Activated gamma-delta T cell treated with Interleukin-2 at 50 U/mL for 16 hours (primary cell): Measurements from ENCODE around the gene FURIN.
A peak's percentile ranks its signal among the peaks of the same experiment; 100 is the strongest.
"Not testable (repeated sequence)": the region's sequence is repeated elsewhere in the genome, so short reads cannot be mapped to it uniquely, and the experiment has no call there.

Source experiments
- DNase-seq: peaks from one replicate; pipeline ENCODE4 v3.0.0-alpha.2; 2020

FURIN gene

DNA sequence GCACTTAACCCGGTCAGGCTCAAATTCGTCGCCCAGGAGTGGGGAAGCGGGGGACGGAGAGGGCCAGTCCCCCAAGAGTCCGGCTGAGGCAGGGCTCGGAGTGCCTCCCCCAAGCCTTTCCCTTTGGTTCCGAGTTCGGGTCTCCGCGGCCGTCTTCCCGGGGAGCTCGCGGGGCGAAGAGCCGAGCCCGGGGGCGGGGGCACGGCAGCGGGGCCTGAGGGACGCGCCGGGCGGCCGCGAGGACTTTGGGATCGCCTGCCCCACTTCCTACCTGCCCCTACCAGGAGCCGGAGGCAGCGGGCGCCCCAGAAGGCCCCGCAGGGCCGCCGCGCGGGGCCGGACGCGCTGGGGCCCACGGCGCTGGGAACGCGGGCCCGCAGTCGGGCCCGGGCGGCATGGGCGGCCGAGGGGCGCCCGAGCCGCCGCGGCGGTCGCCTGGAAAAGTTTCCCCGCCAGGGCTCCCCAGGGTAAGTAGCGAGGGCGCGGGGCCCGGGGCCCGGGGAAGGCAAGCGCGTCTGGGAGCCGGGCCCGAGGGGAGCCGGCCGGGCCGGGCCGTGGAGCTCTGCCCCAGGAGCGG, 2.8 kb downstream of the FURIN start:
- DNase-seq: peak; percentile 31

DNA sequence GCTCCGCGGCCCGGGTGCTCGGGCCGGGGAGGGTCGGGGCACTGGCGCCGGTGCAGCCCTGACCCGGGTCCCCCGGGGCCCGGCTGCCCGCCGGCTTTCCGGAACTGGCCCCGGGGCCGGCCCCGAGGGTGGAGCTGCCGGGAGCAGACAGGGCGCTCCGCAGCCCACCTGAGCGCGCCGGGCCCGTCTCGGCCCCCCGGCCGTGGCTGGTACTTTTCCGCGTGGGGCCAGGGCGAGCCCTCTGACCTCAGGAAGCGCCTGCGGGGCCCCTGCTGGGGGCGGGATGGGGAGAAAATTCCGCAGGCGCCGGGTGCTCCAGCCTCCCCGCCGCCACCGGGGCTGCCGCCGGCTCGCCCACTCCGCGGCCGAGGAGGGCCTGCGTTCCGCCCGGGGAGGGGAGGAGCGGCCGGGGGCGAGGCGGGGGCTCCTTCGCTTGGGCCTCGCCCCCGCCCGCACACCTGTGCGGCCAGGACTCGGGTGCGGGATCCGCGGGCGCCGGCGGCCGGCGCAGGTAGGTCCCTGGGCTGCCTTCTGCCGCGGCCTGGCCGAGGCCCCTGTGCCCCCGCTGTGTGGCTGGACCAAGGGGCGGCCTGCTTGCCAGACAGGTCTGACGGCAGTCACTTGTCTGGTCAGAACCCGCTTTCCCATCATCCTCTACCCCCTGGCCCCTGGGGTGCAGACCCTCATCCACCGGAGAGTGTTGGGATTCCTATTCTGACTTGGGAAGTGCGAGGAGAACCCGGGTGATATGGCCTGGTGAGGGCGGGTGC, 3.5 kb downstream of the FURIN start:
- no peak for DNase-seq

DNA sequence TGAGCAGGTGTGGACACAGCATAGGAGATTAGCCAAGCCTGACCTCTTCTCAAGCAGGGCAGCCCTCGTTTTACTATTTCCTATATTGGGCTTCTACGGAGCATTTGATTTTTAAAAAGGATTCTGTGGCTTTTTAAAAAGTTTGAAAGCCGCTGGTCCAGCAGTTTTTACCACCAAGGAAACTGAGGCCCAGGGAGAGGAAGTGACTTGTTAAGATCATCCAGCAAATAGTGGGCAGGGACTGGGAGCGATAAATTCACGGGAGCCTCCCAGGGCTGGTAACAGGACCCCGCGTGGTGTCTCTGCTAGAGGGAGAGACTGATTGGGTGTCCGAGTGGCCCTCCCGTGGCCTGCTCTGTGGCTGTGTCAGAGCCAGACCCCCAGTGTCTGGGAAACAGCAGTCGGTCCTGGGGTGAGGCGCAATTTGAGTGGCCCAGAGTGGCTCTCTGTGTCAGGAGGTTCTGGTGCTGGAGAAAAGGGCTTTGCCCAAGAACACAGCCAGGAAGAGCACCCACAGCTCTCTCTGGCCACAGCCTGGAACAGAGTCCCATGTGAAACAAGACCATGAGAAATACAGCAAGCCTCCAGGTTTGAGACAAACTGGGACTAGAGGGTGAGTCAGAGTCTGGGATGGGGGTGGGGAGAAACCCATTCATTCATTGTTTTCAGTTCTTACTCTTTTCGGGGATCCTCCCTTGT, 4.2 kb downstream of the FURIN start:
- DNase-seq: no peak

DNA sequence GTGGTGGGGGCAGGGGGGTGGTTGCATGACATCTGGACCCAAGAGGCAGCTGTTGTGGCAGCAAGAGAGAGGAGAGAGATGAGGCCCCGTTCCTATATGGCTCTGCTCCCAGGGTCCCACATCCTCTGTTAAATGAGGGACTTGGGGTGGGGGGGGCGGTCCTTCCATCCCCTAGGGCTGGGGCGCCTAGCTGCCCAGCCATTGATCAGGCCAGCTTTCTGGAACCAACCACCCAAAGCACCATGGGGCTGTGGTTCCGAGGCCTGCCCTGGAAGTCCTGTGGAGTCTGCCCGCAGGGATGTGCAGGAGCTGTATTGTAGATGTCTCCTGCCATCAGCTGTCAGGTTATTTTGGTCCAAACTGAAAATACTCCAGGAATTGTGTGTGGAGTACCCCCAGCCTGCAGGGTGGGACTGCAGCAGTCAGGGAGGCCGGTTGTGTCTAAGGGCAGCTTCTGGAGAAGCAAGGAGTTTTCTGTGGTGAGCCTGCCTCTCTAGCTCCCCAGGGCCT, 5.2 kb downstream of the FURIN start:
- DNase-seq: no peak

DNA sequence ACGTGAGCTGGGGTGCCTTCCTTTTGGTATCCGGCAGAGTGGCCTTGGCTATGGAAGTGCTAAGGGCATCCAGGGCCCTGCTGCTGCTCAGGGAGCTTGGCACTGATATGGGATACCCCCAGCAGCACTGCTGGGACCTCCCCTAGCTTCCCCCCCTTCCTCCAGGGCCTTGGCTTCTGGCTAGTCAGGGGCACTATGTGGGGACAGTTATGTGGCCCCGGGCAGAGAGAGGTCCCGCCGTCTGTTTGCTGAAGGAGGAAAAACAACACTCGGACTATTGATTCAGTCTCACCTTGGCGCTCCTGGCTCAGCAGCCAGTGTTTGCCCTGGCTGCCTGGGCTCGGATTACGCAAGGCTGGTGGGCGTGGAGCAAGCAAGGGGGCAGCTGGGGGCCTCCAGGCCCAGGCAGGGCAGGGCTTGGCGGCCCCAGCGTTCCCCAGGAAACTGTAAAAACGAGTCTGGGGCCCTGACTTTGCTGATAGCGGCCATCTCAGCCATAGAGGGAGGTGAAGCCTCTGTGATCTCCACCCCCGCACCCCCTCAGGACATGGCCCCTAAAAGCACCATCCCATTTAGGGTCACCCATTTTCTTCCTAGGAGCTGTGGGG, 5.7 kb downstream of the FURIN start:
- no peak for DNase-seq

DNA sequence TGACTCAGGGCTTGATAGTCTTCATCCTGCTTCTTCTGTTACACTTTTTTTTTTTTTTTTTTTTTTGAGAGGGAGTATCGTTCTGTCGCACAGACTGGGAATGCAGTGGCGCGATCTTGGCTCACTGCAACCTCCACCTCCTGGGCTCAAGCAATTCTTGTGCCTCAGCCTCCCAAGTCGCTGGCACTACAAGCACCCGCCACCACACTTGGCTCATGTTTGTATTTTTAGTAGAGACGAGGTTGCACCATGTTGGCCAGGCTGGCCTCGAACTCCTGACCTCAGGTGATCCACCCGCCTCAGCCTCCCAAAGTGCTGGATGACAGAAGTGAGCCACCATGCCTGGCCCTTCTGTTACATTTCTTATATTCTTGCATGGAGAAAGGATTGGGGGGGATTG, 6.6 kb downstream of the FURIN start:
- DNase-seq: not testable (repeated sequence)

DNA sequence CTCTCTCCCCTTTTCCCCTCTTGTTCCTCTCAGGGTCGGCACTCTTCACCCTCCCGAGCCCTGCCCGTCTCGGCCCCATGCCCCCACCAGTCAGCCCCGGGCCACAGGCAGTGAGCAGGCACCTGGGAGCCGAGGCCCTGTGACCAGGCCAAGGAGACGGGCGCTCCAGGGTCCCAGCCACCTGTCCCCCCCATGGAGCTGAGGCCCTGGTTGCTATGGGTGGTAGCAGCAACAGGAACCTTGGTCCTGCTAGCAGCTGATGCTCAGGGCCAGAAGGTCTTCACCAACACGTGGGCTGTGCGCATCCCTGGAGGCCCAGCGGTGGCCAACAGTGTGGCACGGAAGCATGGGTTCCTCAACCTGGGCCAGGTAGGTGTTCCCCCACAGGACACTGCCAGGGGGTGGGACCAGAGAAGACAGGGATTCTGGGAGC, 7.2 kb downstream of the FURIN start:
- no peak for DNase-seq

DNA sequence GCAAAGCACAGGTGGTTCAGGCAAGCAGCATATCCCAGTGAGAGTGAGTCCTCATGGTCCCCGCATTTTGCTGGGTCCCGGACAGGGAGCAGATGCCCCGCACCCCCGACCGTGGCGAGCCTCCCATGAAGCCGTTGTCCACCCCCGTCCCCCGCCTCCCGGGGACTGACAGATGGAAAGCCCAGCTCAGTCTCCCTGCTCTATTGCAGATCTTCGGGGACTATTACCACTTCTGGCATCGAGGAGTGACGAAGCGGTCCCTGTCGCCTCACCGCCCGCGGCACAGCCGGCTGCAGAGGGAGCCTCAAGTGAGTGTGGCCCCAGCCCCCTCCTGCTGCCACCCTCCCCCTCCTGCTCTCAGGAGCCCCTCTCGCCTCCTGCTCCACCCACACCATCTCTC, 7.7 kb downstream of the FURIN start:
- DNase-seq: no peak

DNA sequence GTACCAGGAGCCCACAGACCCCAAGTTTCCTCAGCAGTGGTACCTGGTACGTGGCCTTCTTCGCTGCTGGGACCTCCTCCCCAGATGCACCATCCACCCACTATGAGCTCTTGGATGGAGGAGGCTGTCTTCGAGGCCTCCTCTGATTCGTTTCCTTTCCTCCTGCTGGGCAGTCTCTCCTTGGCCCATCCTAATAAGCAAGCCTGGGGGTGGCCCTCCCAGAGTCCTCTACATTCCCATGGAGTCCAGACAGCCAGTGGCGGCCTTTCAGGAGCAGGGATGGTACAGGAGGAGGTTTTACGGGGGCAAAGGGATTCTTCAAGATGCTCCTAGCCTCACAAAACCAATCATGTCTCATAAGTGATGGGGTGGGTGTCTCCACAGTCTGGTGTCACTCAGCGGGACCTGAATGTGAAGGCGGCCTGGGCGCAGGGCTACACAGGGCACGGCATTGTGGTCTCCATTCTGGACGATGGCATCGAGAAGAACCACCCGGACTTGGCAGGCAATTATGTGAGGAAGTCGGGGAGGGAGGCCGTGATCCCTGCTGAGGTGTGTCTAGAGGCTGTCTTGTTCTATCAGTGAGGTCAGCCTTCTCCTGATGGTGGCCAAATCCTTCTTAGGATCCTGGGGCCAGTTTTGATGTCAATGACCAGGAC, 8.3 kb downstream of the FURIN start:
- DNase-seq: no peak

DNA sequence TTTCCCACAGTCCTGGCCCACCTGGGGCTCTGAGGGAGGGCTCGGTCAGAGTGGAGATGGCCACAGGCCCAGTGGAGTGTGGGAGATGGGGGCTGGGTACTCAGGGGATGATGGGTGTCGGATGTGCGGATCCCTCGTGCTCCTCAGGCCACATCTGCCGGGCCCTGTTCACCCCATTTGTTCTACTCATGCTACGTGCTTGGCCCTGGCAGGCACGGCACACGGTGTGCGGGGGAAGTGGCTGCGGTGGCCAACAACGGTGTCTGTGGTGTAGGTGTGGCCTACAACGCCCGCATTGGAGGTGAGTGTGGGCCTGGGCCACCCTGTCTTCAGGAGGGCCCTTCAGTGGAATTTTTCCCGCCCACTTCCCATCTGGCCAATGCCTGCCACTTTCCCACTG, 8.9 kb downstream of the FURIN start:
- DNase-seq: no peak

DNA sequence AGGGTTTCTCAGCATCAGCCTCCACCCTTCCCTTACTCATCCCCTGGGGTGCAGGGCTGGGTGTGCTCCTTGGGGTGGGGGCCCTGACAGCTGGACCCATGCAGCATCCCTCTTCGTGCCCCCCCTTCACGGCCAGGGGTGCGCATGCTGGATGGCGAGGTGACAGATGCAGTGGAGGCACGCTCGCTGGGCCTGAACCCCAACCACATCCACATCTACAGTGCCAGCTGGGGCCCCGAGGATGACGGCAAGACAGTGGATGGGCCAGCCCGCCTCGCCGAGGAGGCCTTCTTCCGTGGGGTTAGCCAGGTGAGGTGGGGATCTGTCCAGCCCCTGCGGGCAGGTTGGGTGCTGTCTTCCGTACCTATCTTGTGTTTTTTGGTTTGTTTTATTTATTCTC, 9.6 kb downstream of the FURIN start:
- no peak for DNase-seq

DNA sequence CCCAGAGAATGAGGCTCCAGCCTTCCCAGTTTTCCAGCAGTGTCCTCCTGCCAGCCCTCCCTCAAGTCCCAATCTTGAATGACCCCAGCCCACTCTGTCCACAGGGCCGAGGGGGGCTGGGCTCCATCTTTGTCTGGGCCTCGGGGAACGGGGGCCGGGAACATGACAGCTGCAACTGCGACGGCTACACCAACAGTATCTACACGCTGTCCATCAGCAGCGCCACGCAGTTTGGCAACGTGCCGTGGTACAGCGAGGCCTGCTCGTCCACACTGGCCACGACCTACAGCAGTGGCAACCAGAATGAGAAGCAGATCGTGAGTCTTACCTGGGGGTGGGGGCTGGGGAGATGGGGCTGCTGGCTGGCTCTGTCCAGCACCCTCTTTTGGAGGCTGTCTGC, 10.3 kb downstream of the FURIN start:
- DNase-seq: no peak

DNA sequence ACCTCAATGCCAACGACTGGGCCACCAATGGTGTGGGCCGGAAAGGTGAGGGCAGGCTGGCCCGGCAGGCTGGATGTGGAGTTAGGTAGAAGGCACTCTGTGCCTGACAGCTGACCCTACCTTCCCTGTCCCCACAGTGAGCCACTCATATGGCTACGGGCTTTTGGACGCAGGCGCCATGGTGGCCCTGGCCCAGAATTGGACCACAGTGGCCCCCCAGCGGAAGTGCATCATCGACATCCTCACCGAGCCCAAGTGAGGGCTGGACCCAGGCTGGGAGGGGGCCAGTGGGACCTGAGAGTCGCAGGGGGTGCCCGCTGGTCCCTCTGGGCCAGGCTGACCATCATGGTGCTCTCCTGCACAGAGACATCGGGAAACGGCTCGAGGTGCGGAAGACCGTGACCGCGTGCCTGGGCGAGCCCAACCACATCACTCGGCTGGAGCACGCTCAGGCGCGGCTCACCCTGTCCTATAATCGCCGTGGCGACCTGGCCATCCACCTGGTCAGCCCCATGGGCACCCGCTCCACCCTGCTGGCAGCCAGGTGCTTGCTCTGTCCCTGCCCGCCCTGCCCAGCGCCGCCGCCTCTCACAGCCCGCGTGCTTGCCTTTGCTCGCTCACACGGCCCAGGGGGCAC, 11.5 kb downstream of the FURIN start:
- DNase-seq: no peak

DNA sequence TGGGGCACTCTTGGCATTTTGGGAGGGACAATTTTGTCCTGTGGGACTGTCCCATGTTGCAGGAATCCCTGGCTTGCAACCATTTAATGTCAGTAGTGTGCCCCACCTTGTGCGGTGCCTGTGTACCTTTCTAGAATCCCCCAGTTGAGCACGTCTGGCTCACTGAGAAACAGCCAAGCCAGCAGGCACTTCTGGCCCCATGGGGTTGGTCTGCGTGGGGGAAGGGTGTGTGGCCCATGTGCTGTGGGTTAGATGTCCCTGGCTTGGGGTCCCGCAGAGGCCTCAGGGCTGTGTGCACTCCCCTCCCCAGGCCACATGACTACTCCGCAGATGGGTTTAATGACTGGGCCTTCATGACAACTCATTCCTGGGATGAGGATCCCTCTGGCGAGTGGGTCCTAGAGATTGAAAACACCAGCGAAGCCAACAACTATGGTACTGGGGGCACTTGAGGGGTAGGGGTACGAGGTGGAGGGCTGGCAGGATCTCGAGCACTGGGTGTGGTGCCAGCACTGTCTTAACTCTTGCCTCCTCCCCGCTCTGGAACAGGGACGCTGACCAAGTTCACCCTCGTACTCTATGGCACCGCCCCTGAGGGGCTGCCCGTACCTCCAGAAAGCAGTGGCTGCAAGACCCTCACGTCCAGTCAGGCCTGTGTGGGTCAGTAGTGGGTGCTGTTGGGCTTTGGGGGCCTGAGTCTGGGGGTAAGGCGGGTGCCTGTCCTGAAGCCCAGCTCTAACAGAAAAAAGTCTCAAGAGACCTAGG, 12.2 kb downstream of the FURIN start:
- no peak for DNase-seq

DNA sequence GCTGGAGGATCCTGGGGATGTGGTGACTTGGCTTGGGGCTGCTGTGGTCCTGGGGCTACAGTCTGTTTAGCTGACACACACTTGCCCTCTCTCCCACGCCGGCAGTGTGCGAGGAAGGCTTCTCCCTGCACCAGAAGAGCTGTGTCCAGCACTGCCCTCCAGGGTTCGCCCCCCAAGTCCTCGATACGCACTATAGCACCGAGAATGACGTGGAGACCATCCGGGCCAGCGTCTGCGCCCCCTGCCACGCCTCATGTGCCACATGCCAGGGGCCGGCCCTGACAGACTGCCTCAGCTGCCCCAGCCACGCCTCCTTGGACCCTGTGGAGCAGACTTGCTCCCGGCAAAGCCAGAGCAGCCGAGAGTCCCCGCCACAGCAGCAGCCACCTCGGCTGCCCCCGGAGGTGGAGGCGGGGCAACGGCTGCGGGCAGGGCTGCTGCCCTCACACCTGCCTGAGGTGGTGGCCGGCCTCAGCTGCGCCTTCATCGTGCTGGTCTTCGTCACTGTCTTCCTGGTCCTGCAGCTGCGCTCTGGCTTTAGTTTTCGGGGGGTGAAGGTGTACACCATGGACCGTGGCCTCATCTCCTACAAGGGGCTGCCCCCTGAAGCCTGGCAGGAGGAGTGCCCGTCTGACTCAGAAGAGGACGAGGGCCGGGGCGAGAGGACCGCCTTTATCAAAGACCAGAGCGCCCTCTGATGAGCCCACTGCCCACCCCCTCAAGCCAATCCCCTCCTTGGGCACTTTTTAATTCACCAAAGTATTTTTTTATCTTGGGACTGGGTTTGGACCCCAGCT, 13.0 kb downstream of the FURIN start:
- DNase-seq: no peak

DNA sequence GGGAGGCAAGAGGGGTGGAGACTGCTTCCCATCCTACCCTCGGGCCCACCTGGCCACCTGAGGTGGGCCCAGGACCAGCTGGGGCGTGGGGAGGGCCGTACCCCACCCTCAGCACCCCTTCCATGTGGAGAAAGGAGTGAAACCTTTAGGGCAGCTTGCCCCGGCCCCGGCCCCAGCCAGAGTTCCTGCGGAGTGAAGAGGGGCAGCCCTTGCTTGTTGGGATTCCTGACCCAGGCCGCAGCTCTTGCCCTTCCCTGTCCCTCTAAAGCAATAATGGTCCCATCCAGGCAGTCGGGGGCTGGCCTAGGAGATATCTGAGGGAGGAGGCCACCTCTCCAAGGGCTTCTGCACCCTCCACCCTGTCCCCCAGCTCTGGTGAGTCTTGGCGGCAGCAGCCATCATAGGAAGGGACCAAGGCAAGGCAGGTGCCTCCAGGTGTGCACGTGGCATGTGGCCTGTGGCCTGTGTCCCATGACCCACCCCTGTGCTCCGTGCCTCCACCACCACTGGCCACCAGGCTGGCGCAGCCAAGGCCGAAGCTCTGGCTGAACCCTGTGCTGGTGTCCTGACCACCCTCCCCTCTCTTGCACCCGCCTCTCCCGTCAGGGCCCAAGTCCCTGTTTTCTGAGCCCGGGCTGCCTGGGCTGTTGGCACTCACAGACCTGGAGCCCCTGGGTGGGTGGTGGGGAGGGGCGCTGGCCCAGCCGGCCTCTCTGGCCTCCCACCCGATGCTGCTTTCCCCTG, 13.8 kb downstream of the FURIN start:
- no peak for DNase-seq

DNA sequence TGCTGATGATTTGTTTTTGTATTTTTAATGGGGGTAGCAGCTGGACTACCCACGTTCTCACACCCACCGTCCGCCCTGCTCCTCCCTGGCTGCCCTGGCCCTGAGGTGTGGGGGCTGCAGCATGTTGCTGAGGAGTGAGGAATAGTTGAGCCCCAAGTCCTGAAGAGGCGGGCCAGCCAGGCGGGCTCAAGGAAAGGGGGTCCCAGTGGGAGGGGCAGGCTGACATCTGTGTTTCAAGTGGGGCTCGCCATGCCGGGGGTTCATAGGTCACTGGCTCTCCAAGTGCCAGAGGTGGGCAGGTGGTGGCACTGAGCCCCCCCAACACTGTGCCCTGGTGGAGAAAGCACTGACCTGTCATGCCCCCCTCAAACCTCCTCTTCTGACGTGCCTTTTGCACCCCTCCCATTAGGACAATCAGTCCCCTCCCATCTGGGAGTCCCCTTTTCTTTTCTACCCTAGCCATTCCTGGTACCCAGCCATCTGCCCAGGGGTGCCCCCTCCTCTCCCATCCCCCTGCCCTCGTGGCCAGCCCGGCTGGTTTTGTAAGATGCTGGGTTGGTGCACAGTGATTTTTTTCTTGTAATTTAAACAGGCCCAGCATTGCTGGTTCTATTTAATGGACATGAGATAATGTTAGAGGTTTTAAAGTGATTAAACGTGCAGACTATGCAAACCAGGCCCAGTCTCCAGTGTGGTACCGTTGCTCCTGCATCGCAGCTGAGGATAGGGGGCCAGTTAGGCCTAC, 14.6 kb downstream of the FURIN start:
- DNase-seq: no peak

DNA sequence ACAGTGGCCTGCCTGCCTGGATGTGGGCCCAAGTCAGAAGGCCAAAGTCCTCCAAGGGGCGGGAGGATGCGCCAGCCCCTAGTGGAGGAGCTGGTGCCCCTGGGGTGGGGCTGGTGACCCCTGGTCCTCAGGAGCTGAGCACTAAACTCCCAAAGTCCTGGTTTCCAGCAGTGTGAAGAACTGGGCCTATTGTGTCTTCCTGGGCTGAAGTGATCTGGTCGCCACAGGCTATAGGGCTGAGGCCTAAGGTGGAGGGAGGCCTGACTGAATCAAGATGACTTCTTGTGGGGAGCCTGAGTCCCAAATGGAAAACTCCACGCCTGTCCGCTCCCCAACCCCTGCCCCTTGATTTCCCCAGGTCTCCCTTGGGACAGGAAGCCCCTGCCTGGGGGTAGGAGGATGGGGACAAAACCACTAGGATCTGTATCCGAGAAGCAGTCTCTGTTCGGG, 15.2 kb downstream of the FURIN start:
- DNase-seq: no peak

DNA sequence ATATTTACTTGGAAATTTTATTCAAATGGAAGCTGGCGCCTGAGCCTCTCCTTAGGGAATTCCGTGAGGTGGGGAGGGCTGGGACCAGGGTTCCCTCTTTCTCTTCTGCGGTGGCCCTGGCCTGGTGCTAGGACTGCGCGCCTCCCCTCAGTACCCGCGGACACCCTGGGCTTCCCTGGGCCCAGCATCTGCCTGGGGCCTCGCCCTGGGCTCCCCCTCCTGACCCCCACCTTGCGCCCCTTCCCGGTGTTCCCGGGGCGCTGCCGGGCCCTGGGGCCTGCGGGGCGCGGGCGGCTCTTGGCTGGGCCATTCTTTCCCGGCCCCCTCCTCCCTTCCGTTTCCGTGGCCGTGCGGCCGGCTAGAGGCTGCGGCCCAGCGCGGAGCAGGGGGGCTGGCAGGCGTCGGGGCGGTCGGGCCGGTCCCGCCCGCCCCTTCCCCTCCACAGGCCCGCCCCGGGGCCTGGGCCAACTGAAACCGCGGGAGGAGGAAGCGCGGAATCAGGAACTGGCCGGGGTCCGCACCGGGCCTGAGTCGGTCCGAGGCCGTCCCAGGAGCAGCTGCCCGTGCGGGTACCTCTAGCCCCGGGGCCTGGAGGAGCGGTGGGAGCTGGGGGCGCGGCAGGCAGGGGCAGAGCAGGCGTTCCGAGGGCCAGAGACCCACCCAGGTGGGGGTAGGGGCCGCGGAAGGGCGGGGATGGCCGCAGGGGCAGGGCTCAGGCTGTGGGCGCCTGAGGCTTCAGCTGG, 15.8 kb downstream of the FURIN start, which contains the start of gene FES:
FES (plus strand) TSS at position 529 of the 743 bp plus-strand sequence. CDS start 542 bp downstream, outside the sequence.
- no peak for DNase-seq
